Psoas muscle (tissue), 8 donors: Measurements from ENCODE around the gene TMEM135. TPM values are rescaled to one million over a fixed set of nuclear protein-coding genes. Genes with fewer than 3 reads are reported as not detected.

Source experiments
- ATAC-seq, 4 donors: fragments of 200-7000 bp; cut with Tn5 transposase; one replicate each; pipeline ENCODE4 v1.9.1; 2020; ENCODE audit warnings: moderate library complexity in 3 of 4, mild to moderate bottlenecking in 2 of 4
- DNase-seq, 2 donors: peaks; one replicate each; pipeline ENCODE4 v3.0.0-alpha.2; 2020
- H3K27ac ChIP-seq: fragments of 200-600 bp; one replicate; pipeline ENCODE4 v1.8.0; 2022
- H3K27me3 ChIP-seq, 3 donors: fragments of 200-600 bp in 1 of 3; one replicate each; pipeline versions ENCODE4 v1.6.1 to v1.8.0; 2013 to 2022; ENCODE audit warnings: low read length in 2 of 3, mild to moderate bottlenecking in 2 of 3, moderate library complexity in 1 of 3; ENCODE audit not compliant: insufficient read depth in 3 of 3
- H3K36me3 ChIP-seq, 2 donors: fragments of 200-600 bp in 1 of 2; one replicate each; pipeline versions ENCODE4 v1.6.1 to v1.8.0; 2013 to 2022; ENCODE audit warnings: low read depth in 1 of 2, mild to moderate bottlenecking in 1 of 2, moderate library complexity in 1 of 2; ENCODE audit not compliant: insufficient read depth in 1 of 2
- H3K4me1 ChIP-seq: fragments of 200-600 bp; one replicate; pipeline ENCODE4 v1.8.0; 2022
- H3K4me3 ChIP-seq: fragments of 200-600 bp; one replicate; pipeline ENCODE4 v1.8.0; 2022; ENCODE audit warnings: mild to moderate bottlenecking
- H3K9me3 ChIP-seq: fragments of 200-600 bp; one replicate; pipeline ENCODE4 v1.8.0; 2022
- CTCF ChIP-seq: fragments of 200-600 bp; IDR thresholded peaks from one replicate; pipeline ENCODE4 v1.8.0; 2022; ENCODE audit warnings: antibody characterized with exemption
- WGBS, 3 donors: extraction: QIAGEN DNeasy Blood & Tissue Kit; methylation state at CpG; one replicate each; pipeline versions ENCODE4 v1.1.6 to v1.1.7; 2013; 5-methylcytosine and 5-hydroxymethylcytosine counted together
- intact Hi-C, 2 donors: fragments of 100-400 bp; cut with DNase I; formaldehyde crosslinking; loops; one replicate each; pipeline versions ENCODE4 v1.11.0 to v1.14.2; 2022
- polyA plus RNA-seq, 3 donors: library from polyadenylated mRNA; stranded (reverse); fragments of 200-250 nt; gene quantifications; one replicate each; pipeline ENCODE4 v1.2.3, GENCODE V29; 2013
- total RNA-seq, 4 donors: library from RNA; stranded (reverse); fragmentation: NEBNext Ultra II Directional in 2 of 4; extraction: Animal tissue kit (Norgen Biotek cat#: 25700) in 2 of 4; gene quantifications; one replicate each; pipeline versions ENCODE4 v1.2.1 to v1.2.4, GENCODE V29; 2021 to 2023
- donor health status: healthy with polysubstance abuse.
- donor health status: DM: no; HTN: no; CAD: no; lungs with moderate emphysema.
- donor health status: Bipolar disorder and iron deficiency.
- donor health status: healthy.
- donor health status: DM: yes; HTN: yes; CAD: no.
- donor health status: DM: no; HTN: no; CAD: no.
- donor health status: DM: no; HTN: no; CAD: no.
- donor health status: DM: yes; HTN: yes; CAD: no.

Gene TMEM135
- total and polyA plus RNA-seq, 7 donors: 4.1 to 26.6 (median 9.4) TPM

DNA sequence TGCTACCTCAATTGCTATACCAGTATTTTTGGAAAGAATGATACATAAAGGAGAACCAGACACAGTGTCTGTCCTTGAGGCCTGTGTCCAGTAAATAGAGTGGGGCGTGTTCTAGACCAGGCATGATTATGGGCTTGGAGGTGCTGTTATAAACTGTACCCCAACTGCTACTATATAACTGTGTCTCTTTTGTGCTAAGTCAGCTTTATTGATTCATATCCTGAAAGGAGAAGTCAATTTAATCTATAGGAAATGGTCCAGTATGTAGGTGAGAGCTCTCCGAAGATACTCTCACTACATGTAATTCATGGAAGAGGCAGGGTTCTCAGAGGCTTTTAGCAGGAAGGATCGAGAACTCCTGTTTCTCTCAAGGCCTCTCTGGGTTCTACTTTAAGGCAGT, 334.3 kb downstream of the TMEM135 start:
- no peaks in the 10 kb centered on the region for H3K4me1 ChIP-seq
- DNase-seq (no peak), ATAC-seq (no peak)
- H3K4me3 ChIP-seq: no peak overlapping the region
- no peaks in the 10 kb centered on the region for H3K36me3 ChIP-seq
- no peaks in the 10 kb centered on the region for H3K9me3 ChIP-seq
- intact Hi-C loops: no loop called here
- no peak for TF ChIP-seq CTCF
- H3K27me3 ChIP-seq: no peaks in the 10 kb centered on the region
- H3K27ac ChIP-seq: no peak overlapping the region
- WGBS, 3 donors: 67 to 88% (median 85%) methylated on average over 3 of the region's 3 CpGs

Other genes with a start within 250 kb of the TMEM135 start
- 10 to 100 TPM in 3 of 4 donors, 1 to 10 TPM in 1; 2.3 to 17.8 (median 15.7) TPM for gene PRSS23, start 237.4 kb upstream of the TMEM135 start, total RNA-seq
- 1 to 10 TPM; 3.9 to 4.4 (median 4.0) TPM for gene PRSS23, start 237.4 kb upstream of the TMEM135 start, polyA plus RNA-seq
- gene FZD4, start 82.5 kb upstream of the TMEM135 start, total RNA-seq: 100 to 1,000 TPM in 1 of 4 donors, 10 to 100 TPM in 3; 12.3 to 158 (median 30.2) TPM
- 10 to 100 TPM; 22.1 to 39.5 (median 27.5) TPM for gene FZD4, start 82.5 kb upstream of the TMEM135 start, polyA plus RNA-seq